Fibroblast of pulmonary artery (primary cell): ENCODE results near the gene AMD1.
"Not testable (repeated sequence)": the region's sequence is repeated elsewhere in the genome, so short reads cannot be mapped to it uniquely, and the experiment has no call there.

Experiments used
- DNase-seq: peaks from one replicate; pipeline ENCODE4 v3.0.0-alpha.2; 2010; ENCODE audit warnings: low read depth
- H3K4me3 ChIP-seq: replicated peaks from 2 replicates; pipeline ENCODE4 v1.5.1; 2011; ENCODE audit warnings: low read depth, mild to moderate bottlenecking, control low read depth, low read length, moderate library complexity
- TF ChIP-seq, protein P1 (sequence below): IDR thresholded peaks from 2 replicates; pipeline ENCODE4 v1.5.1; 2011; ENCODE audit warnings: mild to moderate bottlenecking, control low read depth, low read length, inconsistent platforms; ENCODE audit errors: missing control alignments

Gene AMD1

DNA sequence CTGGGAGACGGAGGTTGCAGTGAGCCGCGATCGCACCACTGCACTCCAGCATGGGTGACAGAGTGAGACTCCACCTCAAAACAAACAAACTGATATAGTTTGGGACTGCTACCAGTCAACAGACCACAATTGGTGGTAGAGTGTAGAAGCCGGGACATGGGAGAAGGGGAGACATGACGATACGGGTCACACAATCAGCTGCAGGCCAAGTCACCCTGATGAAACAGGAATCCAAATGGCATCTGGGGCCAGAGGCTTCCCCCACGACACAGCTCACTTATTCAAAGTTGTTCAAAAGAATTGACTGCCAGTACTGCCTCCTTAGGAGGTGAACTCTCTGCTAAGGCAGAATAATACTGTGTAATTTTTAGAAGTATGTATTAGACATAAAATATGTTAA, 27.5 kb downstream of the AMD1 start:
- TF ChIP-seq, protein P1, sequence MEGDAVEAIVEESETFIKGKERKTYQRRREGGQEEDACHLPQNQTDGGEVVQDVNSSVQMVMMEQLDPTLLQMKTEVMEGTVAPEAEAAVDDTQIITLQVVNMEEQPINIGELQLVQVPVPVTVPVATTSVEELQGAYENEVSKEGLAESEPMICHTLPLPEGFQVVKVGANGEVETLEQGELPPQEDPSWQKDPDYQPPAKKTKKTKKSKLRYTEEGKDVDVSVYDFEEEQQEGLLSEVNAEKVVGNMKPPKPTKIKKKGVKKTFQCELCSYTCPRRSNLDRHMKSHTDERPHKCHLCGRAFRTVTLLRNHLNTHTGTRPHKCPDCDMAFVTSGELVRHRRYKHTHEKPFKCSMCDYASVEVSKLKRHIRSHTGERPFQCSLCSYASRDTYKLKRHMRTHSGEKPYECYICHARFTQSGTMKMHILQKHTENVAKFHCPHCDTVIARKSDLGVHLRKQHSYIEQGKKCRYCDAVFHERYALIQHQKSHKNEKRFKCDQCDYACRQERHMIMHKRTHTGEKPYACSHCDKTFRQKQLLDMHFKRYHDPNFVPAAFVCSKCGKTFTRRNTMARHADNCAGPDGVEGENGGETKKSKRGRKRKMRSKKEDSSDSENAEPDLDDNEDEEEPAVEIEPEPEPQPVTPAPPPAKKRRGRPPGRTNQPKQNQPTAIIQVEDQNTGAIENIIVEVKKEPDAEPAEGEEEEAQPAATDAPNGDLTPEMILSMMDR, result no peak
- no peak for DNase-seq
- H3K4me3 ChIP-seq, result no peak overlapping the region

DNA sequence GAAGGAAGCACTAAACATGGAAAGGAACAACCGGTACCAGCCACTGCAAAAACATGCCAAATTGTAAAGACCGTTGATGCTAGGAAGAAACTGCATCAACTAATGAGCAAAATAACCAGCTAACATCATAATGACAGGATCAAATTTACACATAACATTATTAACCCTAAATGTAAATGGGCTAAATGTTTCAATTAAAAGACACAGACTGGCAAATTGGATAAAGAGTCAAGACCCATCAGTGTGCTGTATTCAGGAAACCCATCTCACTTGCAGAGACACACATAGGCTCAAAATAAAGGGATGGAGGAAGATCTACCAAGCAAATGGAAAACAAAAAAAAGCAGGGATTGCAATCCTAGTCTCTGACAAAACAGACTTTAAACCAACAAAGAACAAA, 31.7 kb downstream of the AMD1 start:
- not testable (repeated sequence) for DNase-seq, H3K4me3 ChIP-seq

DNA sequence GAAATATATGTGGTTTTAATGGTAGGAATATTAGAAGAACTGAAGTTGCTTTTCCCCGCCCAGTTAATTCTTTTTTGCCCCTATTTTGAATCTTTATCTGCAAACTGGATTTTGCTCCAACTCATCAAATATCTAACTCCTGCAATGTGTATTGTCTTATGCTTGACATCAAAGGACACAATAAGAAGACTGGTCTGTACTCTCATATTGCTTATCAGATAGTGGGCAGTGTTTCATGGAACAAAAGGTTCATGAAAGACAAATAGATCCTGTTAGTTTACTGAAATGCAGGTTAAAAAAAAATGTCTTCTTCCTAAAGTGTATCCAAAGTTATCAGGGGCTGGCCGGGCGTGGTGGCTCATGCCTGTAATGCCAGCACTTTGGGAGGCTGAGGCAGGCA, 56.2 kb downstream of the AMD1 start:
- TF ChIP-seq, protein P1, result no peak
- no peak for DNase-seq

DNA sequence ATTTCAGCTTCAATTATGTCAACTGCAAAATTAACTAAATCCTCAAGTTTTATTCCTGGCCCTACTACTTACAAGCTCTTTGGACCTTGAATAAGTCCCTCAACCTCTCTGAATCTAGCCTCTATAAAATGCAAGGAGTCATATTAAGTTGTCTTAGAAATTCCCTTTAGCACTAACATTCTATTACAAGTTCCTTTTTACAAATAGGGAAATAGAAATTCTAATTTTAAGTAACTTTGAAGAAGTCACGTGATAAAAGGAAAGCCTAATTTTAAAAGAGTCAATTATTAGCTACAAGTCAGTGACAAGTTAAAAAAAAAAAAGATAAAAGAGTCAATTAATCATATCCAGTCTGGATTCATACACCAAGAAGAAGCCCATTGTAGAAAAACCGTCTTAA, 59.3 kb downstream of the AMD1 start:
- TF ChIP-seq, protein P1, result no peak
- H3K4me3 ChIP-seq, result no peak overlapping the region
- no peak for DNase-seq

More for the DNA sequence above, 56.2 kb downstream of the AMD1 start:
- no peak overlapping the region for H3K4me3 ChIP-seq

DNA sequence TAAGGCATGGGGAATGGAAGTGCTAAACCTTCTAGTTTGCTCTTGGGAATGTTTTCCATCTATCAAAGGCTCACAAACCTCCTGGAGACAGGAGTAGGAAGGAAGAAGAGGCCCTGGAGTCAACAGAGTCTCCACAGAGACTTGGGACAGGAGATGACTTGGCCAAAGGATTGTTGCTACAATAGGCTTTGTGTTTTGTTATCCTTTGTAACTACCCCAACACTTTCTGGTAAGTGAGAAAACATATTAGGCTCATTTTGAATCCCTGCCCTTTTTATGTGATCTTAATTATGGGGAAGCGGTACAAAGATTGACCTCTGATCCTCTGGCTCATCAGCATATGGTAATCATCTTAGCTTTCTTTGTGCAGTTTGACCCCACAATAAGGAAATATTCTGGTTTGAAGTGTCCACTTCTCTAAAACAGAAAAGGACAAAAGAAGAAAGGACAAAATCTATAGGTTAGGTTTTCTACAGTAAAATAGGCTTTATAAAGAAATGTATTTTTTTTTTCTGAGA, 59.9 kb downstream of the AMD1 start:
- H3K4me3 ChIP-seq, result no peak overlapping the region
- TF ChIP-seq, protein P1, result no peak
- DNase-seq, result no peak

DNA sequence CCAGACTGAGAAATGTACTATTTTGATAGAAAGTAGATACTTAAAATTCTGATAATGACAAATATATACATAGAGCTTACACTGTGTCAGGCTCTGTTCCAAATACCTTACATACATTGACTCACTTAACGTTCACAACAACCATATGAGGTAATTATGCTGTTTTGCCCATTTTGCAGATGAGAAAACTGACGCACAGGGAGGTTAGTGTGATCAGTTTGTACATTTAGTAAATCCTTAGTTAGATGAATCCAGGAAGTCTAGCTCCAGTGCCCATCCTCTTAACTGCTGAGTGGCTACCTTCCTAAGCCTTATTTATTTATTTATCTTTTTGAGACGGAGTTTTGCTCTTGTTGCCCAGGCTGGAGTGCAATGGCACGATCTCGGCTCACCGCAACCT, 60.6 kb downstream of the AMD1 start:
- TF ChIP-seq, protein P1, result no peak
- no peak for DNase-seq
- no peak overlapping the region for H3K4me3 ChIP-seq

DNA sequence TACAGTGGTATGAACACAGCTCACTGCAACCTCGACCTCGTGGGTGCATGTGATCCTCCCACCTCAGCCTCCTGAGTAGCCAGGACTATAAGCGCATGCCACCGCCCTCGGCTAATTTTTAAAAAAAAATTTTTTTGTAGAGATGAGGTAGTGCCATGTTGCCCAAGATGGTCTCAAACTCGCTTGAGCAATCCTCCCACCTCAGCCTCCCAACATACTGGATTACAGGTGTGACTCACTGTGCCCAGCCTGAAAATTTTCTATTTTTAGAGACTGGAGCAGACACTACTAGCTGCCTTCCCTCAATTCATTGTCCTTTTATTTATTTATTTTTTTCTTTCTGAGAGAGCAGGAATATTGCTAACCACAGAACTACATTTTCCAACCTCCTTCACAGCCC, 63.6 kb downstream of the AMD1 start:
- TF ChIP-seq, protein P1, result no peak
- no peak overlapping the region for H3K4me3 ChIP-seq
- DNase-seq, result peak; percentile 10
